Osteoblast (primary cell): ENCODE data around the gene INPP4A. TPM values are rescaled to one million over a fixed set of nuclear protein-coding genes. Genes with fewer than 3 reads are reported as not detected.

ENCODE experiments used
- DNase-seq: peaks from one replicate; pipeline ENCODE4 v3.0.0; 2011; ENCODE audit warnings: low spot score, mixed read lengths; ENCODE audit not compliant: insufficient read length; ENCODE audit errors: missing footprints
- H2AFZ ChIP-seq: 2 replicates; pipeline ENCODE4 v1.6.0; 2011; ENCODE audit warnings: mild to moderate bottlenecking, low read length
- H3K27ac ChIP-seq: 2 replicates; pipeline ENCODE4 v1.5.1; 2011; ENCODE audit warnings: mild to moderate bottlenecking, low read depth, low read length, moderate library complexity
- H3K27me3 ChIP-seq: 2 replicates; pipeline ENCODE4 v1.6.0; 2012; ENCODE audit warnings: mild to moderate bottlenecking, control low read depth, inconsistent platforms, low read length, moderate library complexity; ENCODE audit not compliant: insufficient read depth
- H3K36me3 ChIP-seq: 2 replicates; pipeline ENCODE4 v1.5.1; 2011; ENCODE audit warnings: mild to moderate bottlenecking, low read length, control low read depth, moderate library complexity; ENCODE audit not compliant: insufficient read depth
- H3K4me1 ChIP-seq: 2 replicates; pipeline ENCODE4 v1.5.1; 2011; ENCODE audit warnings: mild to moderate bottlenecking, low read length, control low read depth, moderate library complexity; ENCODE audit not compliant: insufficient read depth
- H3K4me2 ChIP-seq: 2 replicates; pipeline ENCODE4 v1.6.0; 2011; ENCODE audit warnings: mild to moderate bottlenecking, low read length; ENCODE audit not compliant: insufficient read depth
- H3K4me3 ChIP-seq: fragments of 200-600 bp; sonication (generic); 3 replicates; pipeline ENCODE4 v1.5.1; 2012; ENCODE audit warnings: mild to moderate bottlenecking, low read length, inconsistent platforms; ENCODE audit not compliant: insufficient read depth
- H3K79me2 ChIP-seq: 2 replicates; pipeline ENCODE4 v1.6.0; 2012; ENCODE audit warnings: mild to moderate bottlenecking, low read length, control low read depth, inconsistent platforms; ENCODE audit not compliant: insufficient read depth
- H3K9me3 ChIP-seq: 2 replicates; pipeline ENCODE4 v1.5.1; 2011; ENCODE audit warnings: low read depth, low read length, control low read depth
- H4K20me1 ChIP-seq: 2 replicates; pipeline ENCODE4 v1.6.0; 2012; ENCODE audit warnings: mild to moderate bottlenecking, low read length, control low read depth; ENCODE audit not compliant: insufficient read depth
- total RNA-seq: library from RNA; depleted of rRNA; stranded (reverse); fragments of >200 nt; gene quantifications from 2 replicates; pipeline ENCODE4 v1.2.3, GENCODE V29; 2012
- TF ChIP-seq, protein P1 (sequence below): IDR thresholded peaks from 2 replicates; pipeline ENCODE4 v1.5.1; 2011; ENCODE audit warnings: mild to moderate bottlenecking, low read depth, low read length, moderate library complexity; ENCODE audit errors: extremely low read depth

Gene INPP4A
- total RNA-seq, 1 donor: 25.7 TPM

DNA sequence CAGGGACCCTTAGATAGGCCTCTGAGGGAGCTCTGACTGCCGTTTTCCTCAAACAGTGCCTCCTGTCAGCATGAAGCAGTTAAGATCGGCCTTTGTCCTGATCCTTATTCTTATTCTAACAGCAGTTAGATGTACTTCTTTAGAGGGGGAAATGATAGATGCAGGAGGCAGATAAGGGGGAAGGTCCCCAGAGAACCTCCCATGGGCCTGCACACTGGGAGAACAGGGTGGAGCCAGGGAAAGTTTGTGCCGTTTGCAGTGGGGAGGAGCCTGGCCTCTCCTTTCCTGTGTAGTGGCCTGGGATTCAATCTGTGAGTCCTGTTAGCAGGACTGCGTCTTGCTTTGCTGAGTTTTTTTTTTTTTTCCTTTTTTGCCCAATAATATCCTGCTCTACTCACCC lies 7.9 kb upstream of the INPP4A start:
- no peaks in the 10 kb centered on the region for H4K20me1 ChIP-seq
- H3K4me1 ChIP-seq: no peaks in the 10 kb centered on the region
- H3K27ac ChIP-seq: no peak overlapping the region
- H3K27me3 ChIP-seq: peaks cover 8% of the 10 kb centered on the region
- no peaks in the 10 kb centered on the region for H3K79me2 ChIP-seq
- no peak overlapping the region for H2AFZ ChIP-seq
- no peaks in the 10 kb centered on the region for H3K36me3 ChIP-seq
- no peak overlapping the region for H3K4me2 ChIP-seq
- TF ChIP-seq, protein P1, sequence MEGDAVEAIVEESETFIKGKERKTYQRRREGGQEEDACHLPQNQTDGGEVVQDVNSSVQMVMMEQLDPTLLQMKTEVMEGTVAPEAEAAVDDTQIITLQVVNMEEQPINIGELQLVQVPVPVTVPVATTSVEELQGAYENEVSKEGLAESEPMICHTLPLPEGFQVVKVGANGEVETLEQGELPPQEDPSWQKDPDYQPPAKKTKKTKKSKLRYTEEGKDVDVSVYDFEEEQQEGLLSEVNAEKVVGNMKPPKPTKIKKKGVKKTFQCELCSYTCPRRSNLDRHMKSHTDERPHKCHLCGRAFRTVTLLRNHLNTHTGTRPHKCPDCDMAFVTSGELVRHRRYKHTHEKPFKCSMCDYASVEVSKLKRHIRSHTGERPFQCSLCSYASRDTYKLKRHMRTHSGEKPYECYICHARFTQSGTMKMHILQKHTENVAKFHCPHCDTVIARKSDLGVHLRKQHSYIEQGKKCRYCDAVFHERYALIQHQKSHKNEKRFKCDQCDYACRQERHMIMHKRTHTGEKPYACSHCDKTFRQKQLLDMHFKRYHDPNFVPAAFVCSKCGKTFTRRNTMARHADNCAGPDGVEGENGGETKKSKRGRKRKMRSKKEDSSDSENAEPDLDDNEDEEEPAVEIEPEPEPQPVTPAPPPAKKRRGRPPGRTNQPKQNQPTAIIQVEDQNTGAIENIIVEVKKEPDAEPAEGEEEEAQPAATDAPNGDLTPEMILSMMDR: no peak
- no peak overlapping the region for H3K4me3 ChIP-seq
- no peaks in the 10 kb centered on the region for H3K9me3 ChIP-seq
- no peak for DNase-seq

DNA sequence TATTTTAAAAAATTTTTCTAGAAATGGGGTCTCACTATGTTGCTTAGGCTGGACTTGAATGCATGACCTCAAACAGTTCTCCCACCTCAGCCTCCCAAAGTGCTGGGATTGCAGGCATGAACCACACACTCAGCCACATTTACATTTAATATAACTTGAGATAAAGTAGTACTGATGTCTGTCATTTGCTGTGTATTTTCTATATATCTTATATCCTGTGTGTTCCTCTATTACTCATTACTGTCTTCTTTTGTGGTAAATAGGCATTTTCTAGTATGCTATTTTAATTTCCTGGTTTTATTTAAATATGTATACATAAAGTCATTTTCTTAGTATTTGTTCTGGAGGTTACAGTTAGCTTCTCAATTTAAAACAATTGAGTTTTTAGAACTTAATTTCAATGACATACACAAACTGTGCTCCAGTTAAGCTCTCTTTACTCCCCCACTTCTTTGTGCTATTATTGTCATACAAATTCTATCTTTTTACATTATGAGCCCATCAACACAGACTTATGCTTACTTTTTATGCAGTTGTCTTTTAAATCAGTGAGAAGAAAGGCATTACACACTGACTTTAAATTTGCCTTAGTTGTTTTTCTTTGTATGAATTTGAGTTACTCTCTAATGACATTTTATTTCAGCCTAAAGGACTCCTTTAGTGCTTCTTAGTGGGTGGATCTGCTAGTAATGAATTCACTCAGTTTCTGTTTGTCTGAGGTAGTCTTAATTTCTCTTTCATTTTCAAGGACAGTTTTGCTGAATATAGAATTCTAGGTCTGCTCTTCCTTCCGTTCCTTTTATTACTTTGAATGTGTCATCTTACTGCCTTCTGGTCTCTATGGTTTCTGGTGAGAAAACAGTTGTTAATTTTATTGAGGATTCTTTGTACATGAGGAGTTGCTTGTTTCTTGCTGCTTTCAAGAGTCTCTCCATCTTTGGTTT lies 6.2 kb upstream of the INPP4A start:
- H3K4me3 ChIP-seq: no peak overlapping the region
- no peak overlapping the region for H3K4me2 ChIP-seq
- no peaks in the 10 kb centered on the region for H3K4me1 ChIP-seq
- no peaks in the 10 kb centered on the region for H4K20me1 ChIP-seq
- no peaks in the 10 kb centered on the region for H3K79me2 ChIP-seq
- no peaks in the 10 kb centered on the region for H3K9me3 ChIP-seq
- no peak overlapping the region for H2AFZ ChIP-seq
- H3K27ac ChIP-seq: no peak overlapping the region
- DNase-seq: no peak
- TF ChIP-seq, protein P1: no peak
- H3K36me3 ChIP-seq: no peaks in the 10 kb centered on the region
- peaks cover 10% of the 10 kb centered on the region for H3K27me3 ChIP-seq

DNA sequence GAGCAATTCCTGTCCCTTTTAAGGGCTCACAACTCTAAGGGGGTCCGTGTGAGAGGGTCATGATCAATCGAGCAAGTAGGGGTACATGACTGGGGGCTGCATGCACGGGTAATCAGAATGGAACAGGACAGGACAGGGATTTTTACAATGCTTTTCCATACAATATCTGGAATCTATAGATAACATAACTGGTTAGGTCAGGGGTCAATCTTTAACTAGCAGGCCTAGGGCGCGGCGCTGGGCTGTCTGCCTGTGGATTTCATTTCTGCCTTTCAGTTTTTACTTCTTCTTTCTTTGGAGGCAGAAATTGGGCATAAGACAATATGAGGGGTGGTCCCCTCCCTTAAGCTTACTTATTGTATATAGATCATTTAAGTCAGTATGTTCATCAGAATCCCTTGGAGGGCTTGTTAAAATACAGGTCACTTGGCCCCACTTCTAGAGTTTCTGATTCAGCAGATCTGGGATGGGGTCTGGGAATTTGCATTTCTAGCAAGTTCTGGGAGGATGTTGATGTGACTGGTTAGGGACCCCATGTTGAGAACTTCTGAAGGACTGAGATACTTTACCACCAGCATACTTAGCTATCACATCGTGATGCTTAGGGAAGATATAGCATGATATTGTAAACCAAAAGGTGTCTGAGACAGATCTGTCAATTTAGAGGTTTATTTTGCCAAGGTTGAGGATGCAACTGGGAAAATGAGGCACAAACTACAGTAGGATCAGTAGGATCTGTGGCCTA lies 2.8 kb upstream of the INPP4A start:
- H2AFZ ChIP-seq: no peak overlapping the region
- H3K79me2 ChIP-seq: peaks cover 15% of the 10 kb centered on the region
- H3K4me1 ChIP-seq: peaks cover 16% of the 10 kb centered on the region
- H3K36me3 ChIP-seq: no peaks in the 10 kb centered on the region
- H3K27ac ChIP-seq: no peak overlapping the region
- peaks cover 4% of the 10 kb centered on the region for H4K20me1 ChIP-seq
- H3K9me3 ChIP-seq: no peaks in the 10 kb centered on the region
- DNase-seq: no peak
- TF ChIP-seq, protein P1: no peak
- no peak overlapping the region for H3K4me2 ChIP-seq
- H3K27me3 ChIP-seq: peaks cover 10% of the 10 kb centered on the region
- H3K4me3 ChIP-seq: no peak overlapping the region

DNA sequence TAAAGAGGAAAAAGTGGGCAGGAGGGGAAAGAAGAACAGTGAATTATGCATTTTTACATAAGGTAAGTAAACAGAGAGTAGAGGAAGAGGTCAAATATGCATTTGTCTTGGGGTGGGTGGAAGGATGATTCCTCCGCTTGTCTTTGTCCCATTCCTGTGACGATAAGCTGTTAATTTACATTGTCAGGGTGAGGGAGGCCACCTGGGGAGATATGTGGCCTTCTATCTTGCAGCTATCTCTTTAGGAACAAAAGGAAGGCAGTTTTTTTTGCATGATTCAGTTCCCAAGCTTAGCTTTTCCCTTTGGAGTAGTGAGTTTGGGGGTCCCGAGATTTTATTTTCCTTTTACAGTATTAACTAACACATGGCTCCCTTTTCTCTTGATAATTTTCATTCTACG lies 2.2 kb upstream of the INPP4A start:
- H4K20me1 ChIP-seq: peaks cover 8% of the 10 kb centered on the region
- H3K27ac ChIP-seq: no peak overlapping the region
- H3K4me2 ChIP-seq: no peak overlapping the region
- H3K36me3 ChIP-seq: no peaks in the 10 kb centered on the region
- H3K9me3 ChIP-seq: no peaks in the 10 kb centered on the region
- H3K4me1 ChIP-seq: peaks cover 16% of the 10 kb centered on the region
- H3K79me2 ChIP-seq: peaks cover 21% of the 10 kb centered on the region
- no peak overlapping the region for H3K4me3 ChIP-seq
- H2AFZ ChIP-seq: no peak overlapping the region
- no peak for DNase-seq
- TF ChIP-seq, protein P1: no peak
- H3K27me3 ChIP-seq: peaks cover 10% of the 10 kb centered on the region
